Progenitor cell of endocrine pancreas (in vitro differentiated cells): ENCODE data around the gene PCMTD2. TPM values are rescaled to one million over a fixed set of nuclear protein-coding genes. Genes with fewer than 3 reads are reported as not detected.
"Not testable (repeated sequence)": the region's sequence is repeated elsewhere in the genome, so short reads cannot be mapped to it uniquely, and the experiment has no call there.

Experiments
- DNase-seq: peaks from one replicate; pipeline ENCODE4 v3.0.0; 2021; ENCODE audit warnings: low spot score; ENCODE audit not compliant: unreplicated experiment
- H3K27ac Mint-ChIP-seq: 2 replicates; pipeline ENCODE4 v1.8.0; 2021; ENCODE audit warnings: mild to moderate bottlenecking, moderate library complexity, mixed read lengths
- H3K27me3 Mint-ChIP-seq: 2 replicates; pipeline ENCODE4 v1.8.0; 2021; ENCODE audit warnings: mixed read lengths
- H3K36me3 Mint-ChIP-seq: 2 replicates; pipeline ENCODE4 v1.8.0; 2022; ENCODE audit warnings: mixed read lengths; ENCODE audit not compliant: insufficient read depth
- H3K4me1 Mint-ChIP-seq: 2 replicates; pipeline ENCODE4 v1.8.0; 2021; ENCODE audit warnings: low read depth, mixed read lengths
- H3K4me3 Mint-ChIP-seq: 2 replicates; pipeline ENCODE4 v1.8.0; 2021; ENCODE audit warnings: low read depth, mild to moderate bottlenecking, moderate library complexity, mixed read lengths
- H3K9me3 Mint-ChIP-seq: 2 replicates; pipeline ENCODE4 v1.8.0; 2021; ENCODE audit warnings: low read depth, mixed read lengths
- CTCF ChIP-seq: fragments of 200-600 bp; sonication (generic); IDR thresholded peaks from one replicate; pipeline ENCODE4 v1.5.0; 2021; ENCODE audit warnings: antibody characterized with exemption, mild to moderate bottlenecking; ENCODE audit not compliant: unreplicated experiment
- total RNA-seq: library from RNA; stranded (reverse); gene quantifications from 2 replicates; pipeline ENCODE4 v1.2.1, GENCODE V29; 2021

PCMTD2 gene
- total RNA-seq, 1 donor from 2014 or later, result 106 TPM

- Mint-ChIP-seq H3K36me3 (no peaks in the 10 kb centered on the region), H3K9me3 (no peaks in the 10 kb centered on the region), H3K4me3 (no peak overlapping the region), H3K27me3 (no peaks in the 10 kb centered on the region), H3K4me1 (no peaks in the 10 kb centered on the region), H3K27ac (no peak overlapping the region)
- no peak for DNase-seq
- no peak for TF ChIP-seq CTCF
These were observed 23.7 kb upstream of the PCMTD2 start for GRCh38 chr20:64231621-64232550.

GRCh38 chr20:64232794-64233193 lies 22.8 kb upstream of the PCMTD2 start:
- TF ChIP-seq CTCF, result no peak
- no peak overlapping the region for H3K27ac Mint-ChIP-seq
- H3K27me3 Mint-ChIP-seq, result no peaks in the 10 kb centered on the region
- no peak for DNase-seq
- no peaks in the 10 kb centered on the region for H3K4me1 Mint-ChIP-seq
- no peaks in the 10 kb centered on the region for H3K9me3 Mint-ChIP-seq
- H3K4me3 Mint-ChIP-seq, result no peak overlapping the region
- no peaks in the 10 kb centered on the region for H3K36me3 Mint-ChIP-seq

- H3K27ac Mint-ChIP-seq, result no peak overlapping the region
- no peaks in the 10 kb centered on the region for H3K9me3 Mint-ChIP-seq
- TF ChIP-seq CTCF, result no peak
- H3K36me3 Mint-ChIP-seq, result no peaks in the 10 kb centered on the region
- H3K27me3 Mint-ChIP-seq, result no peaks in the 10 kb centered on the region
- no peak for DNase-seq
- no peak overlapping the region for H3K4me3 Mint-ChIP-seq
- H3K4me1 Mint-ChIP-seq, result no peaks in the 10 kb centered on the region
These were observed 21.8 kb upstream of the PCMTD2 start for GRCh38 chr20:64233725-64234124.

- H3K36me3 Mint-ChIP-seq, result no peaks in the 10 kb centered on the region
- TF ChIP-seq CTCF, result no peak
- H3K9me3 Mint-ChIP-seq, result no peaks in the 10 kb centered on the region
- DNase-seq, result no peak
- H3K4me1 Mint-ChIP-seq, result no peaks in the 10 kb centered on the region
- no peaks in the 10 kb centered on the region for H3K27me3 Mint-ChIP-seq
- H3K27ac Mint-ChIP-seq, result no peak overlapping the region
- H3K4me3 Mint-ChIP-seq, result no peak overlapping the region
These were observed 21.2 kb upstream of the PCMTD2 start for GRCh38 chr20:64234291-64234791.

GRCh38 chr20:64234921-64235565 lies 20.5 kb upstream of the PCMTD2 start:
- not testable (repeated sequence) for H3K27ac Mint-ChIP-seq, H3K36me3 Mint-ChIP-seq, DNase-seq, H3K4me1 Mint-ChIP-seq, H3K9me3 Mint-ChIP-seq, H3K4me3 Mint-ChIP-seq, H3K27me3 Mint-ChIP-seq
